SIG-M5 (cell line): ENCODE data around the gene DDX52.

Experiments
- DNase-seq: peaks from one replicate; lab custom pipeline; 2025; lab: John Stamatoyannopoulos, UW

Gene DDX52

DNA sequence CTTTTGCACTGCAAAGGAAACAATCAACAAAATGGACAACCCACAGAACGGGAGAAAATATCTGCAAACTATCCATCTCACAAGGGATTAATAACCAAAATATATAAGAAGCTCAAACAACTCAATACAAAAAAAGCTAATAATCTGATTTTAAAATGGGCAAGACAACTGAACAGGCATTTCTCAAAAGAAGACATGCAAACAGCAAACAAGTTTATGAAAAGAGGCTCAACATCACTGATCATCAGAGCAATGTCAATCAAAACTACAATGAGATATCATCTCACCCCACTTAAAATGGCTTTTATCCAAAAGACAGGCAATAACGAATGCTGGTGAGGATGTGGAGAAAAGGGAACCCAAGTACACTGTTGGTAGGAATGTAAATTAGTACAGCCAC is 68.8 kb downstream of the DDX52 start:
- no peak for DNase-seq

DNA sequence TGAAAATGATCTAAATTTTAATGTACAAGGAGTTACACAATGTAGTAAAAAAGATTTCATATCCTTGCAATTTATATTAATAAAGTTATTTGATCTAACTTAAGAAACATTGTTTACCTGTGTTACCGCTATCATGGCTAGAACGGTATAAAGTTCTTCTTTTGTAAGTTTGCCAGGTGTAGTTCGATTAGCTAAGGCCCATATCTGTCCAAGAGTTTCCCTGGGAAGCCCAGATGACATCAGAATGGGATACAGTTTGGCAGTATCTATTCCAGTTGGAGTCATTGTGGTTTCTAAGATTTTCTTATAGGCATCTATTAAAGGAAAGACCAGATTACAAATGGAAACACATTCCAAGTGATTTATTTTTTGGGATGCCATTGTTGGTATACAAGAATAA is 71.6 kb downstream of the DDX52 start:
- no peak for DNase-seq

DNA sequence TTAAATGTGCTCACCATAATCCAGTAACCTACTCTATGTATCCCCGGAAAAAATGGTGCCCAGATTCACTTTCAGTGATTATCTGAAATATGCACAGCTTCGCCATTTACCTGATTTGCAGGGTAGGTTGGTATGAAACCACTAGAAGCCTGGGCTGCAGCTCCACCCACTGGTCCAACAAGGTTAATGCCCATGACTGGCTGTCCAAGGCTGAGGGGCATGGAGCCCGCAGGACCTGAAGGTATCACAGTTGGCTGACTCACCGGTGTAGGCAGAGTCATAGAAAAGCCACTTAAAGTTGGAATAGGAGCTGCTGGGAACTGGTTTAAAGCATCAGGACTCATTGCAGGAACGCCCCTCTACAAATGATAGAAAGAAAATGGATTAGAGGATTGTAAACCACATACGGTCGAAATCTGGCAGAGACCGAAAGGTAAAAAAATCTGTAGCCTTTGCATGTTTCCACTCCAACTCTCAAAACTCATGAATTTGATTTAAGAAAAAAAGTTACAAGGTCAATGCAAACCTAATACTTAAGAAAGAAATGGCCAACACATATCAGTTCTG is 72.6 kb downstream of the DDX52 start:
- DNase-seq = no peak

DNA sequence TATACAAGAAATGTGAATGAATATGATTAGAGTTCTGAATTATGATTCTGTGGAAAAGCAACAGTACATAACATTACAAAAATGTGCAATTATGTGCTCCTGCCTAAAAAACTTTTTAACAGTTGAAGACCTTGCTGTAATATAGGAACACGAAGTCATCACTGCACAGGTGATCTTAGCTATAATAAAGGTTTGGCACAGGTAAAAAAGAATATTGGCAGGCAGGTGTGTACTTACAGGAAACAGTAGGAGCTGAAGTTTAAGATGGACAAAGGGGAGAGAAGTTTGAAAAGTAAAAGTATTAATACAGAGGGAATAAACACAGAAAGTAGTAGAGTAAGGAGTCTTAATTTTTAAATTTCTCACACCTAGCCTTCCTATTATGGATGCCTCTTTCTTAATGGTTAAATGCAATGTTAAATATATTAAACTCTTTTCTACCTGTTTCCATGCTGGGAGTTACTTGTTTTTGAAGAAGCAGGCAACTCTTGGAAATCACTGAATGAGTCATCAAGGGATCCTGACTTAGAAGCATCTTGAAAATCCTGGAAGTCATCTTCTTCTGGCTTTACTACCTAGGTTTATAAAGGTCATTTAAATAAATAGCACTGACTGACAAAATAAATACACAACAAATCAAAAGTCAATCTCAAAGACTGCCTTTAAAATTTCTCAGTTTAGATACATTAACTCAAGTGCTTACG is 74.7 kb downstream of the DDX52 start:
- DNase-seq = no peak

DNA sequence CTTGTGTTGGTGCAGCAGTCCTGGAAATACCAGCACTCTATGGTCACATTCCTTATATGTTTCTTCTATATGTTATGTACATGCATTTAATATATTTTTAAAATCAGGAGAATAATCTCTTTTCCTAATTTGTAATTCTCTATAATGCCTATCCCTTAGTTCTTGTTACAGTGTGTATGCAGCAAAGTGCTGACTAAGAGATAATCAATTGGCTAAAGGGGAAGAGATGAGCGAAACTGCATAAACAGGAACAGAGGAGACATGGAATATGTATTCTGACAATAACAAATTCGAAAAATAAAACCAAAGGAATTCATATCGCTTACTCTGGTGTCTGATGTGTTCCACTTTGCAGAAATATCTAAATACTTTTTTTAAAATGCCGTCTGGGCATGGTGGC is 75.7 kb downstream of the DDX52 start:
- DNase-seq = no peak

DNA sequence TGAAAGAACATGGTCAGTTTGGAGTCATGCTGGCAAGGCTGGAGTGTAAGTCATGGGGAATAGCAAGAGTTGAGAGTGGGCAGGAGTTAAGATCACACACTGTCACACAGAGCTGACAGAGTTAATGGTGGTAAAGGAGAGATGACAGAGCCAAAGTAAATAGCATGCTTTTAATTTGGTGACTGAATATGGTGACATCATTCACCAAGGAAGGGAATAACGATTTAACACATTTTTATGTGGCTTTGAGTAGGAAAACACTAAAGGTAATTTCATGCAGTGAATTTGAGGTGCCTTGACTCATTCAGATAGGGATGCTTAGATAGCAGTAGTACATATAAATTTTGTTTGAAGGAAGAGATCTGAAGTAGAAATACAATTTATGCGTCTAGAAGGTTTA is 76.1 kb downstream of the DDX52 start:
- no peak for DNase-seq

DNA sequence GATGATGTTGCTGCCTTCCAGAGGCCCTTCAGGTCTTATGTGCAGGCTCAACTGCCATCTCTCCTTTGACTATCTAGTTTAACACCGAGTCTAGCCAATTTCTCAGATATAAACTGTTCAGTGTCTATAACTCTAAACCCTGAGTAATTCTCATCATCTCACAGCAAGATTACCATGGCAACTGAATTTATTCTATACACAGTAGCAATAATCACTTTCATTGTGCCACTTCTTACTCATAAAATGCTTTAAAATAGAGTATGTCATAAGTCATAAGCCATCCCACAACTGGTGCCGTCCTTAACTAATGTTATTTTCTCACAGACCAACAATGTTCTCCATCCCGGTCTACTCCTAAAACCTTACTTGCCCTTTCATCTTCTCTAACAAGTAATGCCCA is 79.0 kb downstream of the DDX52 start:
- DNase-seq = no peak

DNA sequence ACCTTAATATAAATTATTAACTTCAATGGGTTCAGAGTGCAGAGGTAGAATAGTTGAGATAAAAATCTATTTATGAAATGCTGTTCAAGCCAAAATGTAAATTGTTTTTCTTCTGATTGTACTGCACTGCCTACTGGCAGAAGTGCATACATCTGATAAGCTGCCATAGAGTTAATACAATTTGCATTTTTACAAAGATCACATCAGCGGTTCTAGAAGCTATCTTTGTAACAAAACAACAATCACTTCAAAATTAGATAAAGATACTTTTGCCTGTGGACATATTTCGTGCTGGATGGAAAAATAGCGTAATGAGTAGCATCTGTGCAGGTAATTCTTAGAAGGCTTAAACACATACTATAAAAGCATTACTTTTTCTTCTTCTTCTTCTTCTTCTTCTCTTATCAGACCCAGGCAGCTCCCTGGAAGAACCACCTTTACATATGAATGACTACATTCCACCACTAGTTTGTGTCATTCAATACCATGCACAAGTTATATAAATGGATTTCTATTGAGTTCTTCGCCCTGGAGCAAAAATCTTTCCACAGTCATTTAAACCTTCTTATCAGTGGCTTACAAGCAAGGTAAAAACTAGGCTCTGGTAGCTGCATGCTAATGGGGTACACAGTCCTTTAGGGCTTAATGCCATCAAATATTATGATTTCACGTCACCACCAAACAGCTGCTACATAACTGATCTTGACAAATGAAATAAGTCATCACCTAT is 81.1 kb downstream of the DDX52 start:
- no peak for DNase-seq
